GM21423 (cell line): ENCODE results near the gene PSTPIP1.
A peak's percentile ranks its signal among the peaks of the same experiment; 100 is the strongest.

Experiments used
- ATAC-seq: cut with Tn5 transposase; IDR thresholded peaks from one replicate; pipeline ENCODE4 v1.9.1; 2021; ENCODE audit warnings: mild to moderate bottlenecking, moderate library complexity; ENCODE audit not compliant: unreplicated experiment

PSTPIP1 gene

DNA sequence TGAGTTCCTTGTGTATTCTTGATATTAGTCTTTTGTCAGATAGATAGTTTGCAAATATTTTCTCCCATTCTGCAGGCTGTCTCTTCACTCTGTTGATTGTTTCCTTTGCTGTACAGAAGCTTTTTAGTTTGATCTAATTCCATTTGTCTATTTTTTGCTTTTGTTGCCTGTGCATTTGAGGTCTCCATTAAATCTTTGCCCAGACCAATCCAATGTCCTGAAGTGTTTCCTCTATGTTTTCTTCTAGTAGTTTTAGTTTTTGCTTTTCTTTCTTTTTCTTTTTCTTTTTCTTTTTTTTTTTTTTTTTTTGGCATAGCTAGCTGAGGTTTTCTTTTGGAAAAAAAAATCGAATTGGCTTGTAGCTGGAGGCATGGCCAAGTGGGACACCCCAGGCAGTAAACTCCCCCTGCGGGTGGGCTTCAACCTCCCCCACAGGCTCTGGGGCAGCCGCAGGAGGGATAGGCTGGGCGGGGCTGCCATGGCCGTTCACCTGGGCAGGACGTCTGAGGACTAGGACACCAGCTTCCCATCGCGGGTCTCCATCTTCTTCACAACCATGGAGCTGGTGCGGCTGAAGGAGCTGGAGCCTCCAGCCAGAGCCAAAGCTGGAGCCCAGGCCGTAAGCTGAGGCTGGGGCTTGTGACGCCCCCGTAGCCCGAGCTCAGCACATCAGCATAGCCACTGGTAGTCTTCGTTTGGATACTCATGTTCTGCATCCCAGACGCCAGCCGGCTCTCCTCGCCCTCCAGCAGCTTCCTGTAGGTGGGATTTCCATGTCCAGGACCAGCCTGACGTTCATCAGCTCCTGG lies 16.2 kb upstream of the PSTPIP1 start:
- no peak for ATAC-seq

DNA sequence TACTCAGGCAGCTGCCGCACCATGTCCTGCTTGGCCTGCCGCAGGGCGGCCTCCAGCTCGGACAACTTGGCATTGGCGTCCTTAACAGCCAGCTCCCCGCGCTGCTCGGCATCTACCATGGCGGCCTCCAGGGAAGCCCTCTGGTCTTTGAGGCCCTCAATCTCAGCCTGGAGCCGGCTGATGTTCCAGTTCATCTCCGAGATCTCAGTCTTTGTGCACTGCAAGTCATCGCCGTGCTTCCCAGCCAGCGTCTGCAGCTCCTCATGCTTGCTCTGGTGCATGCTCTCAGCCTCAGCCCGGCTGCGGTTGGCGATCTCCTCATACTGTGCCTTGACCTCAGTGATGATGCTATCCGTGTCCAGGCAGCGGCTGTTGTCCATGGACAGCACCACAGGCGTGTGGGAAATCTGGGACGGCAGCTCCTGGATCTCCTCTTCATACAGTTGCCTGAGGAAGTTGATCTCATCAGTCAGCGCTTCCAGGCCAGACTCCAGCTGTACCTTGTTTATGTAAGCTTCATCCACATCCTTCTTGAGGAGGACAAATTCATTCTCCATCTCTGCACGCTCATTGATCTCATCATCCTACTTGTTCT lies 15.5 kb upstream of the PSTPIP1 start:
- no peak for ATAC-seq

DNA sequence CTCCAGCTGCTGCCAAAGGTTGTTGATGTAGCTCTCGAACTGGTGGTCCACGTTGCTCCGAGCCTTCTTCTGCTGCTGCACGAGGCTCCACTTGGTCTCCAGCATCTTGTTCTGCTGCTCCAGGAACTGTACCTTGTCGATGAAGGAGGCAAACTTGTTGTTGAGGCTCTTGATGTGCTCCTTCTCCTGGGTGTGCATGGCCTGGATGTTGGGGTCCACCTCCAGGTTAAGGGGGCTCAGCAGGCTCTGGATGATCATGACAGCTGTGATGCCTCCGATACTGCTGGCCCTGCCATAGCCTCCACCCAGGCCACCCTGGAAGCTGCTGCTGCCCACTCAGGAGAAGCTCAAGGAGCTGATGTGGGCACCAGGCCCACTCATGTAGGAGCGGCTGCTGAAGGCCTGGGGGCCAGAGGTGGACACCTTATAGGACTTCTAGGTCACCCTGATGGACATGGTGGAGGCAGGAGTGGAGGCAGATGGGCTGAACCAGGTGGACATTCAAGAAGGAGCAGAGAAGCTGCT lies 14.9 kb upstream of the PSTPIP1 start:
- no peak for ATAC-seq

DNA sequence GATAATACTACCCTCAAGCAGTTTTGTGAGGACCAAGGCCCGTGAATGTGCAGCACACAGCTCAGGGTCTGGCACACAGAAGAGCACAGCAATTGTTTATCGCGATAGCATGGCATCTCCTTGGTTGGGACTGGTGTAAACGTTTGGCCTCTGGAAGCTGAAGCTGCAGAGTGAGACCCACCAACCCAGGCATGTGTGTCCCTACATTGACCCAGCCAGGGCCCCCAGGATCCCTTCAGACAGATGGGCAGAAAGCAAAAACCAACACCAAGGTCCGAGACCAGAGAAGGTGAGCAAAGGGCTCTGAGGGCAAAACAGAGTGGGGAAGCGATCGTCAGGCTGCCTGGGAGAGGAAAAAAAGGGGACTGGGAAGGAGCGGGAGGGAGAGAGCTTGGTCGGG lies 12.6 kb upstream of the PSTPIP1 start:
- ATAC-seq, result no peak

DNA sequence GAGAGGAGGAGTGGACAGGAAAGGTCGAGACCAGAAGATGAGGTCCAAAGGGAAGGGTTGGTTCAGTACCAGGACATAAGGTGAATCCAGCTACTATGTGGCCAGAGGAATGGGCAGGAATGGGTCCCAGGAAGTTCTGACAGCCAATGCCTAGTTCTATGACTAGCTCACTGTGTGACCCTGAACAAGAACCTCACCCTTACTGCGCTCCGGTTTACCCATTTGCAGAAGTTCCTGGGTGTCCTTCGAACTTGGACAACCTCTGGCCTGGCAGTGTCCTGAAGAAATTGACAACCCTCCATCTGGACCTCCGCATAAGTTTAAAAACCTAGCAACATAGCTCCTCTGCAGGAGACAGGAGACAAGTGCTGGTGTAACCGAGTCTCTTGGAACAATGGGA lies 12.2 kb upstream of the PSTPIP1 start:
- no peak for ATAC-seq

DNA sequence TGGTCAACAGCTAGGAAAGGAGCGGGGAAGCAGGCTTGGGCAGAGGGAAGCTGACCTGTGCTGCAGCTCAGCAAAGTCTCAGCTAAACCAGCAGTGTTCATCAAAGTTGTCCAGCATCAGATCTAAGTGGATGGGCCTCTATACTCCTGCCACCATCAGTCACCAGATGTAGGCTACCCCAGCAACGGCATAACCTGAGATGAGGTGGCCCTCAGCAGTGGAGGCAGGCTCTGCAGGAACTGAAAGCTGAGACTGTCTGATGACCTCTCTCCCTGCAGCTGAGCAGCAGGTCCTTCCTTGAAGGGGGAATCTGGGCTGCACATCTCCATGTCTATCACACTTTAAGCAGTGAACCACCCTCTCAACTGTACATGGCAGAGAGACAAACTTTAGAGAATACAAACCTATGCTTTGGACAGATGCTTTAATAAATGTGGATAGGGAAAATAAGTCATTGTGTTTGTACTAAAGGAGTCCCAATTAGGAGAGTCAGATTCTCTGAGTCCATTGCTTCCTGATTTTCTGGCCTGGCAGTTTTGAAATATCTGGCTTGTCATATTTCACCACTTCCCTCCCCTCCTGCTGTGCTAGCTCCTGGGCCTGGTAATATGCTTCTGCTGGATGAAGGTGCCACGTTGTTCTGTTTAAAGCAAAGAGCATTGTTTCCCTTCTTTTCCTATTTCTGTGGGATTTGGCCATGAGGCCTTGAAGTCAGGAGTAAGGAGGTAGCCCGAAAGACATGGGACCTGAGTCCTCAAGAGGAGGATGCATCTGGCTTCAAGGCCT lies 11.1 kb upstream of the PSTPIP1 start:
- ATAC-seq, result no peak

DNA sequence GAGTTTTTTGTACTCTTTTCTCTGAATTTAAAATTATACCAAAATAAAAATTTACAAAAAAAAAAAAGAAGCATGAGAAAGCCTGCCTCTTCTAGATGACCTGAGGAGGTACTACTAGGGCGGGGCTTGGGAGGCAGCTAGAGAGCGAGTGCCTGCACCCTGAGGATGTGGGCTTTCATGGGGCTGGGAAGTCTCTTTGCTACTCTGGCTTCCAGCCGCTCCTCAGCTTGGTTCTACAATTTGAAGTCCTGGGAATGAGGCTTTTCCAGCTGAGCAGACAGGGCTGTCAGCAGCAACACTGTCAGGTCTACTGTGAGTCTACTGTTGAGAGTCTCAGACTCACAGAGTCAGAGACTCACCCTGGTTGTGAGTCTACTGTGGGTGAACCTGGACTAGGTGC lies 8.2 kb upstream of the PSTPIP1 start:
- ATAC-seq, result no peak

DNA sequence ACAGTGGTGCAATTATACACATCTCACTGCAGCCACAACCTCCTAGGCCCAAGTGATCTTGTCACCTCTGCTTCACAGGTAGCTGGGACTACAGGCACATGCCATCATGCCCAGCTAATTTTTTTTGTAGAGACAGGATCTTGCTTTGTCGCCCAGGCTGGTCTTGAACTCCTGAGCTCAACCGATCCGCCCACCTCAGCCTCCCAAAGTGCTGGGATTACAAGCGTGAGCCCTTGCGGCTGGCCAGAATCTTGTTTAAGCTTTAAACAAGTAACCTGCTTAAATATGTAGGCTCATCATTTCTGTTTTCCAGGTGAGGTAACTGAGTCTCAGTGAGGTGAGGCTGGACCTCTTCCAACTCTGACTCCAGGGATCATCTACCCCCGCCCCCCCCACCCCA lies 7.7 kb upstream of the PSTPIP1 start:
- ATAC-seq, result no peak

DNA sequence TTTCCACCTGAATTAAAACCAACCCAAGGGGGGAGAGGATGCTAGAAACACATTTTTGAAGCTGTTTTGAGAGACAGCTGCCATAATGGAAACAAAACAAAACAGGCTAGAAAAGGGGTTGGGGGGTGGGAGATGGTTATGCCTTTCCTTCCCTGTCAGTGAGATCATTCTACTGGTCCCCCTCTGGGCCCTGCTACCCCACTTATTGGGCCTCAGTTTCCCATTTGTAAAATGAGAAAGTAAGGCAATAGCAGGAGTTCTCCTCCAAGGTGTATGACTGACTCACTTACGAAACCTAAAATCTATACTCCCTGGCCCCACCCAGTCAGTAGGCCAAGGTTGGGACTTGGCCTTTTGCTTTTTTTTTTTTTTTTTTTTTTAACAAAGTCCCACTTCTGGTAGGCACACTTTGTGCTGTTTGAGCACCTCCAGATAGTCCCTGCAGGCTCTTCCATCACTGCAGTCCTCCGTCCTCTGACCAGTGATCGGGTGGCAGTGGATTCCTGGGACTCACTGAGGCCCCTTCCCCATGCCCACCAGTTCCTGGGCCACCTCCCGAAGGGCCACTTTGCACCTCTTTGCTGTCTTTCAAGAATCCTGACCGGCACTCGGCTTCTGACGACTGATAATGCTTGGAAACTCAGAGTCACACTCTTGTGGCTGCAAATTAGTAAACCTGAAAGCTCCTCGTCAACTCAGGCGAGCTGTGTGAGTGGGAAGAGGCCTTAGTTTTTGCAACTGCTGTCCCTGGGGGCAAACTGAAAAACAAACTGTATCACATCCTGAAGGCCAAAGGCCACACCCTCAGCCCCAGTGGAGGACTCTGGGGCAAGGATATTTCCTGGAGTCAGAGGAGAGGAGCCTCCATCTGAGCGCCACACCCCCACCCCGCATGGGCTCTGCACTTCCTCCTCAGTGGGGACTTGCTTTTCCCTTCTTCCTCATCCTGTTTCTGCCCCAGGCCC lies 6.7 kb upstream of the PSTPIP1 start:
- peak; percentile 78 for ATAC-seq

DNA sequence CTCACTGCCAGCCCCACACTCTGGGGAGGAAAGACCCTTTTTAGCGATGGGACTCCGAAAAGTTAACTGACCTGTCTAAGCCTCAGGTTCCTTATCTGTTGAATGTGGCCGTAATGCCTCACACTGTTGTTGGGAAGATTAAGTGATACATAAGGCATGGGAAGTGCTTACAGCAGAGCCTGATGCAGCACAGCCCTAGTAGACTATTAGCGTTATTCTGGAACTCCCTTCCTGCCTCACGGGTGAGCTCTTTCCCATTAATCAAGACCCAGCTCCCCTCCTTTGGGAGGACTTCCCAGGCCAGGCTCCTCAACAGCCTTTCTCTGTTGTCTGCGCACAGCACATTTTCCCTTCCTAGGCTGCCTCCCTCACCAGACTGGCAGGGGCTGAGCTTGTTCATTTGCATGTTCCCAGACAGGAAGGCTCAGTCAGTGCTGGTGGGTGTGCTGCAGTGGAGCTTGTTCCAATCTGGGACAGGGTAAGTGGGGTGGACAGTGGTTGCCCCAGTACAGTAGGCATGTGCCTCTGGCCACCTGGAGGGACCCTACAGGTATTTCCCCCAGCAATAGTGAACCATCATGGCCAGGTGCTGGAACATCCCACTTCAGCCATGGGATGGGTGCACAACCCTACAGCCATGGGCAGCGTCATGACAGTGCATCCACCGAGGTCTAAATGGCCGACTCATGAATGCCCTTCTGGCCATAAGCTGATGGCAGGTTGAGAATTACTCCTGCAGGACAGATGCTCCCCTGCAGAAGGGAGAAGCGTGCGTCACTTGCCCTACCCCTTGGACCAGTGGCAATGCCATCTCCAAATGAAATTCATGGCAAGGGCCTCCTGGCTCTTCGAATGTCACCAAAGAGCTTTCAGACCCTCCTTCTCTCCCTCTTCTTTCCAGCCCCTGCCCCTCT lies 5.8 kb upstream of the PSTPIP1 start:
- ATAC-seq, result no peak

DNA sequence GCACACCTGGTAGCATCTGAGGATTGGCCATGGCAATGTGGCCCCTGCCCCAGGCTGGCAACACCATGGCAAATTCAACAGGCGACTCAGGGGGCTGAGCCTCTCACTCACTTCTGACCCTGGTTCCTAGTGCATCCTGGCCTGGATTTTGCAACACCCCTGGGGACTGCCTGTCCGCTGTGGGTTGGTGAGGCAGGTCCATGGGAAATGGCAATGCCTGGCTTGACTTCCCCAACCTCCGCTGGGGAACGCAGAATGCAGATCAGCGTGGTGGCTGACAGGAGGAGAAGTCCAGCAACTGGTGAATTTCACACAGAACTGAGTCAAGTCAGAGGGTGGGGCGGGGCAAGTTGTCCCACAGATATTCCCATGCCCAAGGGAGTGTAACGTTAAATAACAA lies 3.9 kb upstream of the PSTPIP1 start:
- ATAC-seq, result no peak

DNA sequence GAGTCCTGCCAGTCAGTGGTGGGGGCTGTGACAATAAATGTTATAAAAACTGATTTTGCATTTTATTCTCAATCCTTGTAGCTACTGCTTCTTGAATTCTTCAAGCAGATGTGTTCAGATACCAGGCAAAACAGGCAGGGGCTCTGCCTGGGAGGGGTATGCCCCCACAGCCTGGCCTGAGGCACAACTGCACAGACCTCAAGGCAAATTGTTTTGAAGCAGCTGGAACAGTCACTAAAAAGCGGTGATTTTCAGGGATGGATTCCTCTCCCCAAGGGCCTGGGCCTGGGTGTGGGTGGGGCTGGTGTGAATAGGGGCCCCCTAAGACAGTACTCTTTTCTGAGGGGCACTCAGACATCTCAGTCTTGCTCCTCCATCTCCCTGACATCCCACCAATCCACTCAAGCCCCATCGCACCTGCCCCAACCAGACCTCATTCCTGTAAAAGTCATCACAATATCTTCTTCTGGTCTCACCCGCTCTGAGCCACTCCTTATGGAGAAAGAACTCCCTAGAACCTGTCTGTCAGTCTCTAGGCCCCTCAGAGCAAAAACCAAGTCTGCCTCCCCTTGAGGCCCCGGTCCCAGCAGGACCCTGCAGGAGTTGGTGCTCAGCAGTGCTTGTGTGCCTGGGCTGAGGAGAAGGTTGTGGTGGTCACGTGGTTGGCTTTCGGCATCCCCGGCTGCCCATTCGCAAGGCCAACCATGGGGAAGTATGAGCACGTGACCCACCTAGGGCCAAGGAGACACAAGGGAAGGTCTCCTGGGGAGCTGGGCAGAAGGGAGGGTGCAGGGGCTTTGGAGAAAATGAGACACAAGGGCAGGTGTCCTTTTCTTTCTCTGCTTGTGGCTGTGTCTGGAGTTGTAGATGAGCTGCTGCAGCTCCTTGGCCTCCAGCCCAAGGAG lies 2.9 kb upstream of the PSTPIP1 start:
- ATAC-seq, result no peak

DNA sequence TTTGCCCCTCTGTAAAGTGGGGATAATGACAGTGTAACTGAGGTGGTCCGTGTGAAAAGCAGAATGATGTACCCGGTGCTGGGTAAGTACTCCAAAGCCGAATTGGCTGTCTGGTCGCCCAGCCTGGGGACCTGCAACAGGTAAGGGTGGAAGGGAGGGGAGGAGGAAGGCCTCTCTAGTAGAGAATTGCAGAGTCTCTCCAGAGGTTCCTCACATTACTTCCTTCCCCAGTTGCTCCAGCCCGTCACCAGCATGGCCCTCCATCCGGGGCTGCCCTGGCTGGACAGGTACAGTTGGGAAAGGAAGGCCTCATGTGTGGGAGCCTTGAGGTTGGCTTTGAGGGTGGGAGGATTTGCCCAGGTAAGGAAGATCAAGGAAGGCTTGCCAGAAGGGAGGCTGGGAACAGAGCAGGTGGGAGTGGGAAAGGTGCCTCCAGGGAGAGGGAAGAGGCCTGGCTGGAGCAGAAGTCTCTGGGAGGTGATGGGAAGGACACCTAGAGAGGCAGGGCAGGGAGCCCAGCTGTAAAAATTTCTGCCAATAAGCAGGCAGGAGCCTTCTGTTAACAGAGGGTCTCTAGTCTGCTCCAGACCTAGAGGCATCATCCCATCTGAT lies 1.7 kb upstream of the PSTPIP1 start:
- no peak for ATAC-seq

DNA sequence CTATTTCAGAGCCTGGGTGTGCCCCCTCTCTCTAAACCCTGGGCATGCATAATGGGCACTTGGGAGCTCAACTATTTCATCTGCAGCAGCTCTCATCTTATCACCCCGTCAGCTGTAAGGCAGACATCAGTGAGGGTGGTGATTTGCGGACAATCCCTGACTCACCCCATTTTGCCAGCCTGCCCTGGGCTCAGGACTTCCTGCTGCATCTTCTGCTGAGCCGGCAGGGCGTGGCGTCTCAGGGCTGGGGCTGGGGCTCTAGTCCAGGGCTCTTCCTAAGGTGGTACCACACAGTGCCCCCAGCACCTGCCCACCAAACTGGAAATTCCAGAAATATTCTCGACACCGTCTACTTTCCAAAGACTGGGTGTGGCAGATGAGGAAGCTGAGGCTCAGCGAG lies 925 bp upstream of the PSTPIP1 start:
- no peak for ATAC-seq

DNA sequence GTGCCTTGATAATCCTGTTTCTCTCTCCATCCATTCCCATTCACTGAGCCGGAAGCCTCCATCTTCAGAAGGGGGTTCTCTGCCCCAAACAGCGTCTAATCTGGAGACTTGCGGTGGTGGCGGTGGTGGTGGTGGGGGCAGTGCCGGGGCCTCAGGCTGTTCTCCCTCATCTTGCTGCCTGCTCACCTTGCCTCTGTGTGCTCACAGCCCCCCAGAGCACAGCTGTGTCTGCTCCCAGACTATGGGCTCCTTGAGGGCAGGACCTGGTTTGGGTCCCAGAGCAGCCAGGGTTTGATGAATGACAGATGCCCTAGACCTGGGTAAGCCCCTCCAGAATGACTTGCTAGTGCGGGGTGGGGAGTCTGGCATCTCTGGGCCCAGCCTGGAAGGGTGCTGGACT lies 430 bp upstream of the PSTPIP1 start:
- no peak for ATAC-seq

DNA sequence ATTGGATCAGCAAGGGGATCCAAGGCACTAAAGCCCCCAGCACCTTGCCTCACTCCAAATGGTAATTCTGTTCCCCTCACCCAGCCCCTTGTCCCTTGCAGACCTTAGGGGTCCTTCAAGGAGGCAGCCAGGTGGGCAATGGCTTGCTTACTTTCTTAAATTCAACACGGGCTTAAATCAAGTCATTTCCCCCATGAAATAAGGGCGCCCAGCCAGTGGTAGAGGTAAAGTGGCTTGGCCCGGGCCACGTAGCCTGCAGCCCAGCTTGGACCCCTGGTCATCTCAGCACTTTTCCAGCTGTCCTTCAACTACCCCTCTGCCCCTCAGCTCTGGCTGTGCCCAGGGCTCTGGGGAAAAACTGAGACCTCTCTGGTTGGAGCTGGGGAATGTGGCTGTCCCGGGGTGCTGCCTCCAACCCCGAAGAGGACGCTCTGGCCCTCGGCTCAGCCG lies 1.2 kb downstream of the PSTPIP1 start:
- ATAC-seq, result no peak

DNA sequence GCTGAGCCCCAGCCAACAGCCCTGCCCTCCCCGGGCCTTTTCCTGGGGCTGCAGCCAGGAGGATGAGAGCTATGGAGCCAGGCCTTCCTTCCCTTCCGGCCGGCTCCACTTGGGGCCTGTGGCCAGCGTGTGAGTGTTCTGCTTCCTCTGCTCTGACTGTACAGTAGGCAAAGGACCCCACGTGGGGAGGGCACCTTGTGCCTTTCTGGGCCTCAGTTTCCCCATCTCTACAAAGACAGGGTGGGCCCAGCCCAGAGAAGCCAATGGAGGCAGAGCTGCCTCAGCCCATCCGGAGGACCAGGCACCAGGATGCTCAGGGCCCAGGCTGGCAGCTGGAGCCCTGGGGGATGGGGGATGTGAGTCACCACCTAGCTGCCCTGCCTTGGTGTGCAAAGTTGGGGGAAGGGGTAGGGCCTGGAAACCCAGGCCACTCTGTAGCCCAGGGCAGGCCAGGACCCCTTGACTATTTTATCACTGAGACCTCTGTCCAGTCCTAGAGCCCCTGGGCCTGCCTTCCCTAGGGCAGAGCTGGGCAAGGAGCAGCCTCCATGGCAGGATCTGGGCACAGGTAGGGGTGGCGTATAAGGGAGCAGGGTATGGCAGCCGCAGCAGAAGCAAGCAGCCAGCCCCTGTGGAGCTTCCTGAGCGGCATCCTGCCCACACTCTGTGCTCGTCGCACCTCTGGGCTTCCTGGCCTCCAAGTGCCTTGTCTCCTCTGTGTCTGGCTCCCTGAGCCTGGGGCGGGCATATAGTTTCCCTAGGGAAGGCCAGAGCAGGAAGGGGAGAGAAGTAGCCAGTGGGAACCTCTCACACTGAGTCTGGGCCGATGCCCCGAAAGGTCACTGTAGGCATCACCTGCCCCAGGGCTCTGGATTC lies 1.8 kb downstream of the PSTPIP1 start:
- no peak for ATAC-seq
